GM12878 (cell line): ENCODE results near the gene MNAT1. TPM values are rescaled to one million over a fixed set of nuclear protein-coding genes. Genes with fewer than 3 reads are reported as not detected.
A peak's percentile ranks its signal among the peaks of the same experiment; 100 is the strongest.

ENCODE experiments used
- ATAC-seq: fragments of 200-7000 bp; cut with Tn5 transposase; 3 replicates; pipeline ENCODE4 v1.9.1; 2020; ENCODE audit warnings: mild to moderate bottlenecking, moderate library complexity
- BruUV-seq: library from RNA; stranded (reverse); fragments of 400-500 nt; replicated peaks from 2 replicates; lab custom pipeline; 2021; lab: Mats Ljungman, UMichigan
- CTCF ChIA-PET: fragments of 300-600 bp; sonication (Branson Sonifier 250); formaldehyde crosslinking; extraction: SDS; loops from one replicate; lab custom pipeline; 2021; ENCODE audit warnings: inconsistent platforms; lab: Yijun Ruan, JAX
- POLR2A ChIA-PET: fragments of 350-600 bp; formaldehyde crosslinking; extraction: SDS; loops from one replicate; lab custom pipeline; 2021; ENCODE audit warnings: inconsistent platforms; lab: Charles Lee
- RAD21 ChIA-PET: fragments of 300-600 bp; sonication (Branson Sonifier 250); formaldehyde crosslinking; loops from one replicate; lab custom pipeline; 2023; ENCODE audit warnings: antibody characterized with exemption; ENCODE audit not compliant: unreplicated experiment; lab: Charles Lee
- SMC1A ChIA-PET: fragments of 300-600 bp; sonication (Branson Sonifier 250); formaldehyde crosslinking; loops from one replicate; lab custom pipeline; 2023; ENCODE audit not compliant: unreplicated experiment, uncharacterized antibody; lab: Charles Lee
- DNase-seq: peaks from one replicate; pipeline ENCODE4 v3.0.0-alpha.2; 2011; ENCODE audit warnings: low read depth, low spot score
- FAIRE-seq: peaks from 3 replicates; lab custom pipeline; 2011; peaks lifted over from hg19 to GRCh38; lab: Jason Lieb, UNC
- H2AFZ ChIP-seq: 2 replicates; pipeline ENCODE4 v1.6.0; 2011; ENCODE audit warnings: low read depth, low read length, control low read depth; ENCODE audit not compliant: control insufficient read depth
- H3K27ac ChIP-seq: 2 replicates; pipeline ENCODE4 v1.5.1; 2011; ENCODE audit warnings: control low read depth; ENCODE audit not compliant: control insufficient read depth, insufficient read depth
- H3K27me3 ChIP-seq, 2 experiments: replicated peaks in 1 of 2; 2 replicates each; pipeline versions ENCODE4 v1.6.0 to v1.6.1; 2011; ENCODE audit warnings: low read length in 1 of 2; ENCODE audit not compliant: control insufficient read depth in 2 of 2, insufficient read depth in 2 of 2
- H3K36me3 ChIP-seq, 2 experiments: 2 replicates each; pipeline ENCODE4 v1.5.1; 2011; ENCODE audit warnings: low read length in 1 of 2; ENCODE audit not compliant: control insufficient read depth in 2 of 2, insufficient read depth in 2 of 2
- H3K4me1 ChIP-seq: 2 replicates; pipeline ENCODE4 v1.6.1; 2011; ENCODE audit warnings: mild to moderate bottlenecking, low read length, moderate library complexity, mixed read lengths; ENCODE audit not compliant: control insufficient read depth, insufficient read depth
- H3K4me2 ChIP-seq: 2 replicates; pipeline ENCODE4 v1.6.0; 2011; ENCODE audit warnings: control low read depth; ENCODE audit not compliant: control insufficient read depth, insufficient read depth
- H3K4me3 ChIP-seq: fragments of 200-600 bp; sonication (generic); 2 replicates; pipeline ENCODE4 v1.5.1; 2016
- H3K79me2 ChIP-seq: 2 replicates; pipeline ENCODE4 v1.6.0; 2011; ENCODE audit warnings: low read length; ENCODE audit not compliant: control insufficient read depth, insufficient read depth
- H3K9ac ChIP-seq: 2 replicates; pipeline ENCODE4 v1.8.0; 2011; ENCODE audit warnings: low read length, control low read depth, mixed read lengths; ENCODE audit not compliant: control insufficient read depth, insufficient read depth
- H3K9me3 ChIP-seq: replicated peaks from 3 replicates; pipeline ENCODE4 v1.5.1; 2011; ENCODE audit warnings: mild to moderate bottlenecking, low read length; ENCODE audit not compliant: control insufficient read depth, insufficient read depth
- H4K20me1 ChIP-seq: 2 replicates; pipeline ENCODE4 v1.6.0; 2011; ENCODE audit not compliant: control insufficient read depth, insufficient read depth
- EP300 ChIP-seq, 2 experiments: fragments of 150-350 bp in 1 of 2; IDR thresholded peaks; 2 replicates each; pipeline ENCODE4 v1.6.1; 2011 to 2012; ENCODE audit warnings: low read depth in 2 of 2, low read length in 2 of 2, borderline replicate concordance in 1 of 2, improper control_type of control experiment in 1 of 2, inconsistent platforms in 1 of 2; ENCODE audit not compliant: control insufficient read depth in 1 of 2
- ETV6 ChIP-seq, 2 experiments: fragments of 450-650 bp in 1 of 2; IDR thresholded peaks in 1 of 2; conservative IDR thresholded peaks in 1 of 2; 2 replicates each; pipeline ENCODE4 v1.6.1; 2014; ENCODE audit warnings: antibody characterized with exemption in 1 of 2, borderline replicate concordance in 1 of 2, low read depth in 1 of 2, mild to moderate bottlenecking in 1 of 2, moderate library complexity in 1 of 2
- MEF2B ChIP-seq: fragments of 450-650 bp; IDR thresholded peaks from 2 replicates; pipeline ENCODE4 v1.6.1; 2018; ENCODE audit warnings: mild to moderate bottlenecking, moderate library complexity; ENCODE audit not compliant: partially characterized antibody, poor library complexity, severe bottlenecking
- MYC ChIP-seq: IDR thresholded peaks from 2 replicates; pipeline ENCODE4 v1.6.1; 2011; ENCODE audit warnings: mild to moderate bottlenecking, low read length, moderate library complexity, inconsistent platforms; ENCODE audit not compliant: insufficient read depth, insufficient replicate concordance, insufficient read length, severe bottlenecking
- NR2C2 ChIP-seq: IDR thresholded peaks from 2 replicates; pipeline ENCODE4 v1.6.1; 2011; ENCODE audit warnings: borderline replicate concordance, low read depth; ENCODE audit not compliant: control insufficient read depth, insufficient read length
- SPI1 ChIP-seq: IDR thresholded peaks from 2 replicates; pipeline ENCODE4 v1.6.1; 2011; ENCODE audit warnings: low read depth, mild to moderate bottlenecking, low read length, moderate library complexity, borderline replicate concordance; ENCODE audit not compliant: insufficient read depth
- SRF ChIP-seq, 2 experiments: IDR thresholded peaks; 2 replicates each; pipeline ENCODE4 v1.6.1; 2011; ENCODE audit warnings: low read depth in 2 of 2, low read length in 2 of 2, mild to moderate bottlenecking in 1 of 2, moderate library complexity in 1 of 2
- ZNF207 ChIP-seq: fragments of 450-650 bp; IDR thresholded peaks from 2 replicates; pipeline ENCODE4 v1.6.1; 2014; ENCODE audit warnings: antibody characterized with exemption, mild to moderate bottlenecking, borderline replicate concordance
- WGBS: methylation state at CpG from one replicate; pipeline ENCODE4 v1.1.6; 2016; ENCODE audit warnings: low lambda C conversion rate; ENCODE audit not compliant: insufficient replicate concordance, insufficient coverage; ENCODE audit errors: missing lambda C conversion rate; 5-methylcytosine and 5-hydroxymethylcytosine counted together
- in situ Hi-C: fragments of 300-500 bp; cut with MboI; formaldehyde crosslinking; loops from 9 replicates; pipeline ENCODE4 v1.14.3; 2018; ENCODE audit warnings: mixed read lengths
- intact Hi-C: fragments of 100-400 bp; cut with micrococcal nuclease; formaldehyde crosslinking; loops from one replicate; pipeline ENCODE4 v1.14.2; 2022; ENCODE audit not compliant: unreplicated experiment
- polyA plus RNA-seq, 11 experiments: library from polyadenylated mRNA; depleted of rRNA in 4 of 11; unstranded in 6 of 11; stranded (reverse) in 5 of 11; fragments of >200 nt; fragmentation: Nextera tagmentation in 4 of 11; fragmentation: Illumina TruSeq in 1 of 11; extraction: Ambion mirVana in 4 of 11; extraction: Trizol in 1 of 11; gene quantifications; 1 replicate in 1 of 11; 2 replicates in 10 of 11; pipeline versions ENCODE4 v1.2.1 to v1.2.3, GENCODE V29; 2011 to 2016; ENCODE audit warnings: inconsistent platforms in 2 of 11, missing spikeins in 2 of 11, low read depth in 1 of 11
- total RNA-seq, 4 experiments: library from RNA; depleted of rRNA in 3 of 4; stranded (reverse); fragments of >200 nt in 3 of 4; fragmentation: Illumina TruSeq in 1 of 4; extraction: Trizol in 1 of 4; gene quantifications; 2 replicates each; pipeline versions ENCODE4 v1.2.1 to v1.2.3, GENCODE V29; 2013 to 2021
- TF ChIP-seq, protein P1 (sequence below): fragments of 450-650 bp; IDR thresholded peaks from 2 replicates; pipeline ENCODE4 v1.6.1; 2017; ENCODE audit warnings: antibody characterized with exemption, mild to moderate bottlenecking, moderate library complexity
- TF ChIP-seq, protein P2 (sequence below): IDR thresholded peaks from 2 replicates; pipeline ENCODE4 v1.6.1; 2011; ENCODE audit warnings: borderline replicate concordance, low read depth, mild to moderate bottlenecking, moderate library complexity, mixed read lengths, low read length; ENCODE audit not compliant: insufficient read depth; ENCODE audit errors: extremely low read length

MNAT1 gene
- total and polyA plus RNA-seq, 10 of the 15 experiments (the other 5 are each of a cell fraction or from before 2014, with no cell fraction given): 26.5 to 67.4 (median 40.8) TPM

DNA sequence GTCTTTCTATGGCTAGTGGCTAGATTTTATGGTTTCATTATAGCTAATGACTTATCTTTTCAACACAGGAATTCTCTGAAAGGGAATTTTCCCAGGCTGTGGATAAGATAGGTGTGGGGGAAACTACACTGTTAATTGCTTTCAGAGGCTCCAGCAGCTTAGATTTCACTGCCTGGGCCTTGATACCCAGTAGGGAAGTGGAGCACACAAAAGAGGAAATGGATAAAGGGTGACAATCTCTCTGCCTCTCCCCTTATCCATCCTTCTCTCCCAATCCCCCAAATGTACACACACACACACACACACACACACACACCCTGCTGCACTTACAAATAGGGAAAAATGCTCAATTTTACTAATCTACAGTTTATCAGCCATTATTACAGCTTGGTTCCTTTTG lies 29.5 kb upstream of the MNAT1 start:
- in situ Hi-C loops: no loop called here
- ChIA-PET CTCF (no interaction called here), POLR2A (no interaction called here)
- no peak overlapping the region for H2AFZ ChIP-seq
- no peak overlapping the region for H3K27ac ChIP-seq
- H4K20me1 ChIP-seq: no peaks in the 10 kb centered on the region
- ATAC-seq: no peak
- TF ChIP-seq ETV6 (conservative IDR thresholded peaks at IDR 0.05 in 1 of 2, IDR thresholded peaks at IDR 0.05 in 1 of 2; ENCODE audit: borderline replicate concordance in 1 of 2, low read depth in 1 of 2): no peak
- no peak for TF ChIP-seq ZNF207
- no peak for TF ChIP-seq MEF2B
- TF ChIP-seq SPI1: peak; percentile 40; the same call in 1 of the 2 replicates
- TF ChIP-seq EP300 (IDR thresholded peaks at IDR 0.05; ENCODE audit: borderline replicate concordance in 1 of 2, control insufficient read depth in 1 of 2, low read depth in 2 of 2, low read length in 2 of 2): no peak
- no peak for TF ChIP-seq NR2C2
- TF ChIP-seq, all 136 proteins: peak for 1
- FAIRE-seq: no peak
- RAD21 ChIA-PET: no interaction called here
- H3K4me2 ChIP-seq: no peak overlapping the region
- no peaks in the 10 kb centered on the region for H3K36me3 ChIP-seq
- DNase-seq: no peak
- H3K9ac ChIP-seq: no peak overlapping the region
- no peaks in the 10 kb centered on the region; a peak in 1 of 4 replicates for H3K27me3 ChIP-seq
- H3K9me3 ChIP-seq: no peaks in the 10 kb centered on the region; the same call in 2 of the 3 replicates
- SMC1A ChIA-PET: interaction anchor here (0.9 kb wide), 1 partner anchor 14 kb away, joined by 5 read pairs; no protein-coding TSS in a partner anchor
- no peak overlapping the region for H3K4me3 ChIP-seq
- H3K79me2 ChIP-seq: no peaks in the 10 kb centered on the region
- intact Hi-C loops: no loop called here
- BruUV-seq: no TSS peak
- H3K4me1 ChIP-seq: no peaks in the 10 kb centered on the region

DNA sequence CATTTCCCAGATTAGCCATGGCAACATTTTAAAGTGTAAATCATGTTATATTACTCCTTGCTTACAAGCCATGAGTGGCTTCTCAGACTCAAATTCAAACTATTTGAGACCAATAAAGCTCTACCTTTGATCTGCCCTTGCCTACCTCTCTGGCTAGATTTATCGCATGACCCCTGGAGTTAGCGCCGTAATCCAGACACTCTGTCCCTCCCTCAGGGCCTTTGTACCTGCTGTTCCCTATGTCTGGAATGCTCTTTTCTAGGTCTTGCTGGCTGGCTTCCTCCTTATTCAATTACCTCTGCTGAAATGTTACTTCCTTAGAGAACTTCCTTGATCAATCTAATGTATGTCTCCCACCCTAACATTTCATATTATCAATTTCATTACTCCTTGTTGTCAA lies 26.7 kb upstream of the MNAT1 start:
- in situ Hi-C loops: no loop called here

More for the DNA sequence above, 26.7 kb upstream of the MNAT1 start:
- Histone ChIP-seq H3K4me2 (no peak overlapping the region), H3K27me3 (no peaks in the 10 kb centered on the region; a peak in 1 of 4 replicates), H4K20me1 (no peaks in the 10 kb centered on the region), H3K36me3 (no peaks in the 10 kb centered on the region), H3K4me3 (no peak overlapping the region), H3K4me1 (no peaks in the 10 kb centered on the region), H3K9ac (no peak overlapping the region)
- 94% methylated on average over 3 of the region's 3 CpGs for WGBS
- DNase-seq (no peak), ATAC-seq (no peak)
- TF ChIP-seq MYC: no peak
- TF ChIP-seq, protein P1, sequence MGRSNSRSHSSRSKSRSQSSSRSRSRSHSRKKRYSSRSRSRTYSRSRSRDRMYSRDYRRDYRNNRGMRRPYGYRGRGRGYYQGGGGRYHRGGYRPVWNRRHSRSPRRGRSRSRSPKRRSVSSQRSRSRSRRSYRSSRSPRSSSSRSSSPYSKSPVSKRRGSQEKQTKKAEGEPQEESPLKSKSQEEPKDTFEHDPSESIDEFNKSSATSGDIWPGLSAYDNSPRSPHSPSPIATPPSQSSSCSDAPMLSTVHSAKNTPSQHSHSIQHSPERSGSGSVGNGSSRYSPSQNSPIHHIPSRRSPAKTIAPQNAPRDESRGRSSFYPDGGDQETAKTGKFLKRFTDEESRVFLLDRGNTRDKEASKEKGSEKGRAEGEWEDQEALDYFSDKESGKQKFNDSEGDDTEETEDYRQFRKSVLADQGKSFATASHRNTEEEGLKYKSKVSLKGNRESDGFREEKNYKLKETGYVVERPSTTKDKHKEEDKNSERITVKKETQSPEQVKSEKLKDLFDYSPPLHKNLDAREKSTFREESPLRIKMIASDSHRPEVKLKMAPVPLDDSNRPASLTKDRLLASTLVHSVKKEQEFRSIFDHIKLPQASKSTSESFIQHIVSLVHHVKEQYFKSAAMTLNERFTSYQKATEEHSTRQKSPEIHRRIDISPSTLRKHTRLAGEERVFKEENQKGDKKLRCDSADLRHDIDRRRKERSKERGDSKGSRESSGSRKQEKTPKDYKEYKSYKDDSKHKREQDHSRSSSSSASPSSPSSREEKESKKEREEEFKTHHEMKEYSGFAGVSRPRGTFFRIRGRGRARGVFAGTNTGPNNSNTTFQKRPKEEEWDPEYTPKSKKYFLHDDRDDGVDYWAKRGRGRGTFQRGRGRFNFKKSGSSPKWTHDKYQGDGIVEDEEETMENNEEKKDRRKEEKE: no peak
- TF ChIP-seq SRF (IDR thresholded peaks at IDR 0.05; ENCODE audit: low read depth in 2 of 2, low read length in 2 of 2): no peak
- TF ChIP-seq, protein P2, sequence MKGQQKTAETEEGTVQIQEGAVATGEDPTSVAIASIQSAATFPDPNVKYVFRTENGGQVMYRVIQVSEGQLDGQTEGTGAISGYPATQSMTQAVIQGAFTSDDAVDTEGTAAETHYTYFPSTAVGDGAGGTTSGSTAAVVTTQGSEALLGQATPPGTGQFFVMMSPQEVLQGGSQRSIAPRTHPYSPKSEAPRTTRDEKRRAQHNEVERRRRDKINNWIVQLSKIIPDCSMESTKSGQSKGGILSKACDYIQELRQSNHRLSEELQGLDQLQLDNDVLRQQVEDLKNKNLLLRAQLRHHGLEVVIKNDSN: no peak
- TF ChIP-seq, all 136 proteins: peak for 0
- no peak overlapping the region for H2AFZ ChIP-seq
- no peaks in the 10 kb centered on the region for H3K9me3 ChIP-seq
- POLR2A ChIA-PET: no interaction called here
- RAD21 ChIA-PET: interaction anchor here (0.6 kb wide), 1 partner anchor 439 kb away, joined by 3 read pairs; no protein-coding TSS in a partner anchor
- BruUV-seq: no TSS peak
- no peak for FAIRE-seq
- no peaks in the 10 kb centered on the region for H3K79me2 ChIP-seq
- SMC1A ChIA-PET: no interaction called here
- CTCF ChIA-PET: no interaction called here
- intact Hi-C loops: no loop called here
- H3K27ac ChIP-seq: no peak overlapping the region
